Measurements from ENCODE around the gene RPL39L. TPM values are rescaled to one million over a fixed set of nuclear protein-coding genes. Genes with fewer than 3 reads are reported as not detected.

Gene RPL39L
- total and polyA plus RNA-seq, 2 of the 4 experiments (the other 2 are of a cell fraction), result 18.1 to 34.6 TPM

DNA sequence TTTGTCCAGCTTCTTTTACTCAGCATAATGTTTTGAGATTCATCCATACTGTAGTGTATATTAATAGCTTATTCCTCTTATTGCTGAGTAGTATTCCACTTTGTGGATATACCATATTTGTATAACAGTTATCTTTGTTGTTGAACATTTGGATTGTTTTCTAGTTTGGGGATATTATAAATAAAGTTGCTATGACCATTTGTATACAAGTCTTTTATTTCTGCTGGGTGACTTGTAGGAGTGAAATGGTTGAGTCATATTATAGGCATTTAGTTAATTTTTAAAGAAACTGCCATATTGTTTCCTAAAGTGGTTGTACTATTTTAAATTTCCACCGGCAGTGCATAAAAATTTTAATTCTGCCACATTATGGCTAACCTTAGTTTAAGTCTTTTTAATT, 53.4 kb downstream of the RPL39L start:
- H3K79me1 ChIP-seq (ENCODE audit: low read depth in 1 of 2, low read length in 2 of 2), result no peaks in the 10 kb centered on the region
- H3K18ac ChIP-seq (ENCODE audit: low read depth, low read length), result no peak overlapping the region
- no TSS peak for BruUV-seq (replicated peaks)
- ATAC-seq (ENCODE audit: low read depth) (no peak), DNase-seq (no peak)
- no peak overlapping the region for H4K5ac ChIP-seq (ENCODE audit: low read depth, low read length)
- POLR2A ChIA-PET (ENCODE audit: unreplicated experiment), result no interaction called here
- H3K23ac ChIP-seq (ENCODE audit: low read depth, low read length), result no peak overlapping the region
- H3K27ac ChIP-seq (ENCODE audit: insufficient read depth, low read length), result no peak overlapping the region
- no peak overlapping the region for H3K4me3 ChIP-seq (ENCODE audit: insufficient read depth, low read depth, low read length)
- no peak for TF ChIP-seq BHLHE40 (IDR thresholded peaks at IDR 0.05; ENCODE audit: low read depth, low read length)
- no peak for TF ChIP-seq ELK1 (IDR thresholded peaks at IDR 0.05; ENCODE audit: borderline replicate concordance, low read depth, low read length)
- TF ChIP-seq NFE2L2 (IDR thresholded peaks at IDR 0.05; ENCODE audit: low read depth, low read length), result no peak
- no peak for TF ChIP-seq RCOR1 (IDR thresholded peaks at IDR 0.05; ENCODE audit: insufficient replicate concordance, low read length)
- TF ChIP-seq RFX5 (IDR thresholded peaks at IDR 0.05; ENCODE audit: low read depth, low read length), result no peak
- TF ChIP-seq CHD1 (IDR thresholded peaks at IDR 0.05; ENCODE audit: low read depth, low read length), result no peak
- no peak for TF ChIP-seq MAFK (IDR thresholded peaks at IDR 0.05; ENCODE audit: low read depth, low read length)
- TF ChIP-seq RAD21 (IDR thresholded peaks at IDR 0.05; ENCODE audit: low read length), result no peak
- TF ChIP-seq, protein P1, sequence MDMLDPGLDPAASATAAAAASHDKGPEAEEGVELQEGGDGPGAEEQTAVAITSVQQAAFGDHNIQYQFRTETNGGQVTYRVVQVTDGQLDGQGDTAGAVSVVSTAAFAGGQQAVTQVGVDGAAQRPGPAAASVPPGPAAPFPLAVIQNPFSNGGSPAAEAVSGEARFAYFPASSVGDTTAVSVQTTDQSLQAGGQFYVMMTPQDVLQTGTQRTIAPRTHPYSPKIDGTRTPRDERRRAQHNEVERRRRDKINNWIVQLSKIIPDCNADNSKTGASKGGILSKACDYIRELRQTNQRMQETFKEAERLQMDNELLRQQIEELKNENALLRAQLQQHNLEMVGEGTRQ (IDR thresholded peaks at IDR 0.05; ENCODE audit: low read depth, low read length), result no peak
- TF ChIP-seq MXI1 (IDR thresholded peaks at IDR 0.05; ENCODE audit: borderline replicate concordance, low read depth, low read length), result no peak
- no peak for TF ChIP-seq CEBPB (IDR thresholded peaks at IDR 0.05; ENCODE audit: low read depth, low read length)
- no peak for TF ChIP-seq MAZ (IDR thresholded peaks at IDR 0.05; ENCODE audit: borderline replicate concordance, low read depth, low read length)
- TF ChIP-seq FOS (IDR thresholded peaks at IDR 0.05; ENCODE audit: low read depth, low read length), result no peak
- TF ChIP-seq SMC3 (IDR thresholded peaks at IDR 0.05; ENCODE audit: low read depth, low read length), result no peak
- TF ChIP-seq, protein P2, sequence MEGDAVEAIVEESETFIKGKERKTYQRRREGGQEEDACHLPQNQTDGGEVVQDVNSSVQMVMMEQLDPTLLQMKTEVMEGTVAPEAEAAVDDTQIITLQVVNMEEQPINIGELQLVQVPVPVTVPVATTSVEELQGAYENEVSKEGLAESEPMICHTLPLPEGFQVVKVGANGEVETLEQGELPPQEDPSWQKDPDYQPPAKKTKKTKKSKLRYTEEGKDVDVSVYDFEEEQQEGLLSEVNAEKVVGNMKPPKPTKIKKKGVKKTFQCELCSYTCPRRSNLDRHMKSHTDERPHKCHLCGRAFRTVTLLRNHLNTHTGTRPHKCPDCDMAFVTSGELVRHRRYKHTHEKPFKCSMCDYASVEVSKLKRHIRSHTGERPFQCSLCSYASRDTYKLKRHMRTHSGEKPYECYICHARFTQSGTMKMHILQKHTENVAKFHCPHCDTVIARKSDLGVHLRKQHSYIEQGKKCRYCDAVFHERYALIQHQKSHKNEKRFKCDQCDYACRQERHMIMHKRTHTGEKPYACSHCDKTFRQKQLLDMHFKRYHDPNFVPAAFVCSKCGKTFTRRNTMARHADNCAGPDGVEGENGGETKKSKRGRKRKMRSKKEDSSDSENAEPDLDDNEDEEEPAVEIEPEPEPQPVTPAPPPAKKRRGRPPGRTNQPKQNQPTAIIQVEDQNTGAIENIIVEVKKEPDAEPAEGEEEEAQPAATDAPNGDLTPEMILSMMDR (conservative IDR thresholded peaks at IDR 0.05; ENCODE audit: low read depth, low read length), result no peak
- TF ChIP-seq POLR2A (IDR thresholded peaks at IDR 0.05; ENCODE audit: low read depth, low read length), result no peak
- H3K4me1 ChIP-seq (ENCODE audit: control insufficient read depth, insufficient read depth, low read length), result no peaks in the 10 kb centered on the region; the same call in 1 of the 2 replicates
- no peak overlapping the region for H2BK120ac ChIP-seq (ENCODE audit: low read depth, low read length)
- H2AFZ ChIP-seq (replicated peaks; ENCODE audit: low read length, poor library complexity), result no peak overlapping the region
- H2BK20ac ChIP-seq (ENCODE audit: low read depth, low read length), result no peak overlapping the region
- H3K4me2 ChIP-seq (ENCODE audit: low read depth, low read length), result no peak overlapping the region
- dilution Hi-C loops (cut with HindIII; ENCODE audit: low sequenced_read_pairs, unreplicated experiment), result no loop called here
- H3K4ac ChIP-seq (ENCODE audit: low read depth, low read length), result no peak overlapping the region
- H3K14ac ChIP-seq (replicated peaks; ENCODE audit: low read depth, low read length), result no peak overlapping the region
- H3K9ac ChIP-seq (ENCODE audit: low read depth, low read length), result no peak overlapping the region
- WGBS, 2 experiments (ENCODE audit: extremely low coverage in 2 of 2, insufficient read length in 1 of 2), result no CpG with 5 or more reads among the region's 1 CpG
- H2AK5ac ChIP-seq (ENCODE audit: low read depth, low read length), result no peak overlapping the region
- H4K20me1 ChIP-seq (ENCODE audit: insufficient read depth, low read length), result no peaks in the 10 kb centered on the region
- H4K8ac ChIP-seq (ENCODE audit: low read depth in 2 of 2, low read length in 2 of 2), result no peak overlapping the region
- H3K56ac ChIP-seq (ENCODE audit: extremely low read depth, insufficient read depth, low read length), result no peak overlapping the region
- no peaks in the 10 kb centered on the region; the same call in 1 of the 2 replicates for H3K9me1 ChIP-seq (ENCODE audit: insufficient read depth, low read length)
- H4K91ac ChIP-seq (ENCODE audit: insufficient read depth, low read depth, low read length), result no peak overlapping the region
- H2BK5ac ChIP-seq (ENCODE audit: low read depth, low read length, poor library complexity, severe bottlenecking), result no peak overlapping the region
- intact Hi-C loops (cut with micrococcal nuclease), result no loop called here
- no peaks in the 10 kb centered on the region for H3K27me3 ChIP-seq (ENCODE audit: control insufficient read depth, insufficient read depth, low read length)
- H3K36me3 ChIP-seq (ENCODE audit: control insufficient read depth, insufficient read depth, low read length), result no peaks in the 10 kb centered on the region
- H3K9me3 ChIP-seq (ENCODE audit: control insufficient read depth, insufficient read depth, low read length), result no peaks in the 10 kb centered on the region
- CTCF ChIA-PET, result no interaction called here
- H2BK15ac ChIP-seq (ENCODE audit: low read depth, low read length), result no peak overlapping the region
- no peak overlapping the region for H2AK9ac ChIP-seq (replicated peaks; ENCODE audit: low read depth, low read length, poor library complexity)
- in situ Hi-C loops (cut with MboI; ENCODE audit: low sequenced_read_pairs), result no loop called here

Data from IMR-90 (cell line).